GM12874 (cell line): ENCODE data around the gene MYEOV.

Experiments used
- CTCF ChIP-seq: IDR thresholded peaks from 2 replicates; pipeline ENCODE4 v1.5.1; 2011; ENCODE audit warnings: low read depth, mild to moderate bottlenecking, control low read depth, low read length, moderate library complexity; ENCODE audit not compliant: insufficient read depth

MYEOV gene

GRCh38 chr11:69267395-69267805 is 26.6 kb upstream of the MYEOV start:
- no peak for TF ChIP-seq CTCF

GRCh38 chr11:69268911-69269310 is 25.0 kb upstream of the MYEOV start:
- TF ChIP-seq CTCF = no peak

- no peak for TF ChIP-seq CTCF
These were observed 24.6 kb upstream of the MYEOV start for GRCh38 chr11:69269388-69269787.

- TF ChIP-seq CTCF = no peak
These were observed 23.8 kb upstream of the MYEOV start for GRCh38 chr11:69269926-69270697.

- no peak for TF ChIP-seq CTCF
These were observed 23.0 kb upstream of the MYEOV start for GRCh38 chr11:69270941-69271340.

- no peak for TF ChIP-seq CTCF
These were observed 21.9 kb upstream of the MYEOV start for GRCh38 chr11:69272055-69272454.

- TF ChIP-seq CTCF = no peak
These were observed 21.0 kb upstream of the MYEOV start for GRCh38 chr11:69272831-69273485.
